ENCODE results near the gene SHMT2. TPM values are rescaled to one million over a fixed set of nuclear protein-coding genes. Genes with fewer than 3 reads are reported as not detected.
A peak's percentile ranks its signal among the peaks of the same experiment; 100 is the strongest.

The SHMT2 gene
- total and polyA plus RNA-seq, 8 donors = 20.0 to 183 (median 55.5) TPM

DNA sequence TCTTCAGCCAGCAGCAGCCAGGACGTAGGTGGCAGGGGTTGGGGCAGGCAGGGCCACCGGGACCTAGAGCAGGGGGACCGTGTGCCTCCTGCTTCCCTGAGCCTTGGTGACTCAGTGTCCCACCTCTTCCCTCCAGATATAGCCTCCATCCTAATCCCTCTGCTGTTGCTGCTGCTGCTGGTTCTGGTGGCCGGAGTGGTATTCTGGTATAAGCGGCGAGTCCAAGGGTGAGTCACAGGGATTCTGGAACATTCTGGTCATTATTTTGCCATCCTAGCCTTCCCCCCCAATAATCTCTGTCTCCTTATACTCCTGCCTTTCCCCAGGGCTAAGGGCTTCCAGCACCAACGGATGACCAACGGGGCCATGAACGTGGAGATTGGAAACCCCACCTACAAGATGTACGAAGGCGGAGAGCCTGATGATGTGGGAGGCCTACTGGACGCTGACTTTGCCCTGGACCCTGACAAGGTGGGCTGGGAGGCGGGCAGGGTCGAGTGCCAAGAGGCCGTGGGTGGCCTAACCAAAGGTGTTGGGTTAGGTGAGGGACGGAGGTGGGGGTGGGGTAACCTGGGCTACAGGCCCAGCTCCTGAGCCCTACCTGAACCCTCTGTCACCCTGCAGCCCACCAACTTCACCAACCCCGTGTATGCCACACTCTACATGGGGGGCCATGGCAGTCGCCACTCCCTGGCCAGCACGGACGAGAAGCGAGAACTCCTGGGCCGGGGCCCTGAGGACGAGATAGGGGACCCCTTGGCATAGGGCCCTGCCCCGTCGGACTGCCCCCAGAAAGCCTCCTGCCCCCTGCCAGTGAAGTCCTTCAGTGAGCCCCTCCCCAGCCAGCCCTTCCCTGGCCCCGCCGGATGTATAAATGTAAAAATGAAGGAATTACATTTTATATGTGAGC is 17.5 kb upstream of the SHMT2 start:
- no peak for ATAC-seq
- no peaks in the 10 kb centered on the region for H3K27me3 ChIP-seq
- intact Hi-C loops (cut with DNase I) = loop anchor here in 1 of 3 donors (5.0 to 10.0 kb wide), 2 partner anchors 35 to 243 kb away; partner anchors contain the start of genes GLI1 and INHBE
- FAIRE-seq = no peak
- 86 to 88% methylated on average over 27 of the region's 27 CpGs for WGBS, 2 donors
- H3K36me3 ChIP-seq = no peaks in the 10 kb centered on the region
- no peak overlapping the region for H3K4me3 ChIP-seq
- DNase-seq = no peak
- TF ChIP-seq, protein P1, sequence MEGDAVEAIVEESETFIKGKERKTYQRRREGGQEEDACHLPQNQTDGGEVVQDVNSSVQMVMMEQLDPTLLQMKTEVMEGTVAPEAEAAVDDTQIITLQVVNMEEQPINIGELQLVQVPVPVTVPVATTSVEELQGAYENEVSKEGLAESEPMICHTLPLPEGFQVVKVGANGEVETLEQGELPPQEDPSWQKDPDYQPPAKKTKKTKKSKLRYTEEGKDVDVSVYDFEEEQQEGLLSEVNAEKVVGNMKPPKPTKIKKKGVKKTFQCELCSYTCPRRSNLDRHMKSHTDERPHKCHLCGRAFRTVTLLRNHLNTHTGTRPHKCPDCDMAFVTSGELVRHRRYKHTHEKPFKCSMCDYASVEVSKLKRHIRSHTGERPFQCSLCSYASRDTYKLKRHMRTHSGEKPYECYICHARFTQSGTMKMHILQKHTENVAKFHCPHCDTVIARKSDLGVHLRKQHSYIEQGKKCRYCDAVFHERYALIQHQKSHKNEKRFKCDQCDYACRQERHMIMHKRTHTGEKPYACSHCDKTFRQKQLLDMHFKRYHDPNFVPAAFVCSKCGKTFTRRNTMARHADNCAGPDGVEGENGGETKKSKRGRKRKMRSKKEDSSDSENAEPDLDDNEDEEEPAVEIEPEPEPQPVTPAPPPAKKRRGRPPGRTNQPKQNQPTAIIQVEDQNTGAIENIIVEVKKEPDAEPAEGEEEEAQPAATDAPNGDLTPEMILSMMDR (IDR thresholded peaks at IDR 0.05) = no peak
- H3K4me1 ChIP-seq = peaks cover 0 to 9% (median 3%) of the 10 kb centered on the region in 3 donors
- H3K27ac ChIP-seq = no peak overlapping the region
- H3K9me3 ChIP-seq = no peaks in the 10 kb centered on the region

DNA sequence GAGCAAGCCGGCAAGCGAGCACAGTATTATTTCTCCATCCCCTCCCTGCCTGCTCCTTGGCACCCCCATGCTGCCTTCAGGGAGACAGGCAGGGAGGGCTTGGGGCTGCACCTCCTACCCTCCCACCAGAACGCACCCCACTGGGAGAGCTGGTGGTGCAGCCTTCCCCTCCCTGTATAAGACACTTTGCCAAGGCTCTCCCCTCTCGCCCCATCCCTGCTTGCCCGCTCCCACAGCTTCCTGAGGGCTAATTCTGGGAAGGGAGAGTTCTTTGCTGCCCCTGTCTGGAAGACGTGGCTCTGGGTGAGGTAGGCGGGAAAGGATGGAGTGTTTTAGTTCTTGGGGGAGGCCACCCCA is 16.8 kb upstream of the SHMT2 start:
- H3K27me3 ChIP-seq = no peaks in the 10 kb centered on the region
- no peak for DNase-seq
- TF ChIP-seq, protein P1 (IDR thresholded peaks at IDR 0.05) = no peak
- H3K36me3 ChIP-seq = no peaks in the 10 kb centered on the region
- H3K4me3 ChIP-seq = no peak overlapping the region
- 68 to 76% methylated on average over 7 of the region's 7 CpGs for WGBS, 2 donors
- no peak overlapping the region for H3K27ac ChIP-seq
- FAIRE-seq = no peak
- intact Hi-C loops (cut with DNase I) = loop anchor here in 1 of 3 donors (5.0 to 10.0 kb wide), 2 partner anchors 35 to 242 kb away; partner anchors contain the start of genes GLI1 and INHBE
- peaks cover 0 to 15% (median 8%) of the 10 kb centered on the region in 3 donors for H3K4me1 ChIP-seq
- ATAC-seq = no peak
- no peaks in the 10 kb centered on the region for H3K9me3 ChIP-seq

DNA sequence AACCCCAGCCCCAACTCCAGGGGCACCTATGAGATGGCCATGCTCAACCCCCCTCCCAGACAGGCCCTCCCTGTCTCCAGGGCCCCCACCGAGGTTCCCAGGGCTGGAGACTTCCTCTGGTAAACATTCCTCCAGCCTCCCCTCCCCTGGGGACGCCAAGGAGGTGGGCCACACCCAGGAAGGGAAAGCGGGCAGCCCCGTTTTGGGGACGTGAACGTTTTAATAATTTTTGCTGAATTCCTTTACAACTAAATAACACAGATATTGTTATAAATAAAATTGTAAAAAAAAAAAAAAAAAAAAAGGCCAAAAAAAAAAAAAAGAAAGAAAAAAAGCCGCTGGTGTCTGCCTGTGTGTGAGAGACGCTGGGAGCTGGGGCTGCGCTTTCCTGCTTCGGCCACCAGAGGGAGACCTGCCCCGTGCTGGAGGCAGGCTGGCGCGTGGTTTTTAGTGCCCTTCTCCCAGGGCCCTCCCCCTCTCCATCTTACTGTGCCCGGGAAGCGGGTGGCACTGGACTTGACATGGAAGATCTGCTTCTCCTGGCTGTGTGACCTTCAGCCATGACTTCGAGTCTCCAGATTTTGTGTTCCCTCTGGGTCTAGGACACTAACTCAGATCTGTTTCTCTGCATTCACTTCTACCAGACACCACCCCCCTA is 16.3 kb upstream of the SHMT2 start:
- FAIRE-seq = peak; percentile 61
- TF ChIP-seq, protein P1 (IDR thresholded peaks at IDR 0.05) = peak; percentile 89 to 95 (median 91)
- Histone ChIP-seq H3K9me3 (no peaks in the 10 kb centered on the region), H3K27ac (peak overlapping the region in 1 of 4 donors; percentile 33), H3K4me1 (peaks cover 0 to 15% (median 8%) of the 10 kb centered on the region in 3 donors), H3K36me3 (no peaks in the 10 kb centered on the region), H3K27me3 (no peaks in the 10 kb centered on the region), H3K4me3 (no peak overlapping the region)
- peak; percentile 80 to 94 (median 90) for DNase-seq
- peak; percentile 84 to 92 (median 89) for ATAC-seq
- intact Hi-C loops (cut with DNase I) = loop anchor here in 1 of 3 donors (5.0 to 10.0 kb wide), 2 partner anchors 34 to 242 kb away; partner anchors contain the start of genes GLI1 and INHBE
- 9 to 11% methylated on average over 16 of the region's 16 CpGs for WGBS, 2 donors

GRCh38 chr12:57213763-57214397 is 15.6 kb upstream of the SHMT2 start:
- FAIRE-seq (no peak), ATAC-seq (peak; percentile 1 to 4 (median 2)), DNase-seq (no peak)
- Histone ChIP-seq H3K4me3 (no peak overlapping the region), H3K36me3 (no peaks in the 10 kb centered on the region), H3K27ac (peak overlapping the region in 1 of 4 donors; percentile 33), H3K27me3 (no peaks in the 10 kb centered on the region), H3K4me1 (peaks cover 0 to 15% (median 8%) of the 10 kb centered on the region in 3 donors), H3K9me3 (no peaks in the 10 kb centered on the region)
- 36 to 48% methylated on average over 4 of the region's 4 CpGs for WGBS, 2 donors
- intact Hi-C loops (cut with DNase I) = loop anchor here in 1 of 3 donors (5.0 to 10.0 kb wide), 2 partner anchors 33 to 241 kb away; partner anchors contain the start of genes GLI1 and INHBE
- TF ChIP-seq, protein P1 (IDR thresholded peaks at IDR 0.05) = no peak
